GM18907 (cell line): Measurements from ENCODE around the gene VPS13A.

ENCODE experiments used
- ATAC-seq: cut with Tn5 transposase; IDR thresholded peaks from one replicate; pipeline ENCODE4 v1.9.1; 2021; ENCODE audit warnings: mild to moderate bottlenecking, moderate library complexity; ENCODE audit not compliant: unreplicated experiment

Gene VPS13A

DNA sequence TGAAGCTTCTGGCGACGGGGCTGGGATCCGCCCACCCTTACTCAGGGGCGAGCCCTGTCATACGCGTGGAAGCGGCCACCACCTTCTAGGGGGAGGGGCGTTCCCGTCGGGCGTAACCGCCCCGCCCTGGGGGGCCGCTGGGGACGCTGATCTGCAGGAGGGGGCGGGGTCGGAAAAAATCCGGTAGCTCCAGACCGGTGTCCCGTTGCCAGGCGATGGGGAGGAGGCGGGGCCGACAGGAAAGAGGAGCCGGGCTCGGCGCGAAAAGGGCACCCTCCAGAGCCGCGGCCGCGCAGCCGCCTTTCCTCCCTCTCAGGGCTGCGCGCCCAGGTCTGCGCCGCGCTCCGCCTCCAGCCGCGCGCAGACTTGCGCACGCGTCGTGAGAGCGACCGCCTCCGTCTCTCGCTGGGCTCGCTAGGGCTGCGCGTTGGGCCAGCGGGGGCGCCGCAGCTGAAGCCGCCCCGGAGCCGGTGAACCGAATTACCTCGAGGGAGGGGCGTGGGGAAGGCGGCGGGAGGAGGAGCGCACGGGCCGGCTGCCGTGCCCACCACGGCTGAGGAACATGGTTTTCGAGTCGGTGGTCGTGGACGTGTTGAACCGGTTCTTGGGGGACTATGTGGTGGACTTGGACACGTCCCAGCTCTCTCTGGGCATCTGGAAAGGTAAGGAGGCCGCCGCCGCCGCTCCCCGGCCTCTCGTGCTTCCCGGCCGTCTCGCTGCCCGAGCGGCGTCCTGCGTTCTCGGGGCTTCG lies at the start of gene VPS13A:
Gene VPS13A (plus strand): TSS at position 392 of the 751 bp plus-strand sequence. CDS start 171 bp downstream, at position 563.
- ATAC-seq, result peak; percentile 90

DNA sequence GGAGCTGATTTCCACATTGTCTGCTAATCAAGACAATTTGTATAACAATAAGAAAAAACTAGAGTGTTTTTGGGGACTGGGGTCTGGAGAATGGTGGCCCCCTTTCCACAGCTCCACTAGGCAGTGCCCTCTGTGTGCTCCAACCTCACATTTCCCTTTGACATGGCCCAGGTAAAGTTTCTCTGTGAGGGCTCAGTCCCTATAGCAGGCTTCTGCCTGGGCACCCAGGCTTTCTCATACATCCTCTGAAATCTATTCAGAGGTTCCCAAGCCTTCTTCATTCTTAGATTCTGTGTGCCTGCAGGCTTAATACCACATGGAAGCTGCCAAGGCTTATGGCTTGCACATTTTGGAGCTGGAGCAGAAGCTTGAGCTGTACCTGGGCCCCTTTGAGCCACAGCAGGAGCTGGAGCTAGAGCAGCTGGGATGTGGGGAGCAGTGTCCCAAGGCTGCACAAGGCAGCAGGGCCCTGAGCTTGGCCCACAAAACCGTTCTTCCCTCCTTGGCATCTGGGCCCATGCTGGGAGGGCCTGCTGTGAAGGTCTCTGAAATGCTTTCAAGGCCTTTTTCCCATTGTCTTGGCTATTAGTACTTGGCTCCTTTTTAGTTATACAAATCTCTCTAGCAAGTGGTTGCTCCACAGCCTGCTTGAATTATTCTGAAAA lies 49.1 kb upstream of the VPS13A start:
- ATAC-seq, result no peak

DNA sequence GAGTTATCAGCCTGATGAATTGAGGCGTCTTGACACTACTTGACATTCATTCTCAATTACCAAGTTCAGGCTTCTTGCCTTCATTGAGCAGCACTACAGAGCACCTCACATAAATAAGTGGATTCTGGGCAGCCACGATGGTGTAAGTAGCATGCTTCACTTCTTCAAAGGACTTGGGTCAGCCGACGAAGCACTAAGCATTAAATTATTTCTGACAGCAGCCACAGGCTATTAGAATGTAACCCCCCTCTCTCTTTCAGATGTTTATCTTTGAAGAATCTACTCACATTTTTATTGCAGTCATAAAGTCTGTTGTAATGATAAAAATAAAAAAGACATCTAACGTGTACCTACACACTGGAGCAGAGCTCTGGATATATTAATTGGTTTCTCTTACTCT lies 45.9 kb upstream of the VPS13A start:
- ATAC-seq, result no peak

DNA sequence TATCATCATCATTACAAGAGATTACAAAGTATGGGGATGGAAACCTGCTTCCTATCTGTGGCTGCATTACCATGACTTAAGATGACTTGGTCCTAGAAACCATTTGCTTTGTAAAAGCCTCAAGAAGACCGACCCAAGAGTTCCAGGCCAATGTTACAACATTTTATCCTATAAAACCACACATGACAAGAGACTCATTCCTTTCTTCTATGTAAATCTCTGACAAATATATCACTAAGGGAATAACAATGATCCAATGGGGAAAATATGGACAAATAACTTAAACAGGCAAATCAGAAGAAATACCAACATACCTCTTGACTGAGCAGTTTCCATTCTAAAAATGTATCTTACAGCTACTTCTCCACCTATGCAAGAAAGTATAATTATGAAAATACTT lies 44.3 kb upstream of the VPS13A start:
- no peak for ATAC-seq

DNA sequence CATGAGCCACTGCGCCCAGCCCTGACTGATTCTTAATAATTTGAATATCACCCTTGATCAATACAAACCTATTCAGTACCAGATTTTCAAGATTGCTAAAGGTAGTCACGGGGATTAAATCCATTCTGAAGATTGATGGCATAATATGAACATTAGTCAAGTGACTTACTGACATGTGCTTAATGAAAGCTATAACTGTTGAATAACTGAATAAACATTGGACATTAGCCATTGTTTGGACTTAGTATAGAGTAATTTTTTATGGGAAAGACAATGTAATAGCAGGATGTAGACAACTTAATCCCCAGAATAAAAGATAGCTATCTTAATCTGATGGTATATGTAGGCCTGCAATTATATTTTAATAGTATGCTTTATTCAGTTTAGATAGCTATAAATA lies 35.0 kb upstream of the VPS13A start:
- ATAC-seq, result no peak

DNA sequence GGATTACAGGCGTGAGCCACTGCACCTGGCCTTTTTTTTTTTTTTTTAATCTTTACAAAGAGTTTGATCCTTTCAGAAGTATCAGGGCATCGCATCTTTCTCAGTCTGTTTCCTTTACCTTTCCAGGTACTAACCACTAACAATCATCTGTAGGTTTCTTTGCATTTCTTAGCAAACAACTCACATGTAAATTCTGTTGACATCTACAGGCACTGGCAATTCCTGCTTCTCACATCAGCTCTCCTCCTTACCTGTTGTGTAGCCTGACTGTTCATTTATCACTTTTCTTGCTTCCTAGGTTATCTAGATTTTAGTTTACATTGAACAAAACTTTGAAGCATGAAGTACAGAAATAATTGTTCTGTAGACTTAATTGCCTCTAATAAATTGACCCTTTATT lies 27.5 kb upstream of the VPS13A start:
- ATAC-seq, result no peak

DNA sequence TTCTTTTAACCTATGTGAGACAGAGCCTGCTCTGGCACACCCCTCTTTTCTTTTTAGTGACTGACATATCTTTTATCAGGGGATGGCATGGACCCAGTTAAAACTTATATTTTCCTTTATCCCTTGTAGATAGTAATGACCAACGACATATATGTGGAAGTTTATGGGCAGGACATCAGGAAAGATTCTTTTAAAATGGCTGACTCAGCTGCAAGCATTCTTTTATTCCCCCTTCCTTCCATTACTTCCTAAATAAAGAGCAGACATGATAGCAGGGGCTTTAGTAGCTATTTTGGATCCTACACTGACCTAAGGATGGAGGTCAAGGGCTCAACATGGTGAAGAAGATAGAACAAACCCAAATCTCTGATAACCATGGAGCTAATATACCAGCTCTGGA lies 25.0 kb upstream of the VPS13A start:
- ATAC-seq, result no peak

DNA sequence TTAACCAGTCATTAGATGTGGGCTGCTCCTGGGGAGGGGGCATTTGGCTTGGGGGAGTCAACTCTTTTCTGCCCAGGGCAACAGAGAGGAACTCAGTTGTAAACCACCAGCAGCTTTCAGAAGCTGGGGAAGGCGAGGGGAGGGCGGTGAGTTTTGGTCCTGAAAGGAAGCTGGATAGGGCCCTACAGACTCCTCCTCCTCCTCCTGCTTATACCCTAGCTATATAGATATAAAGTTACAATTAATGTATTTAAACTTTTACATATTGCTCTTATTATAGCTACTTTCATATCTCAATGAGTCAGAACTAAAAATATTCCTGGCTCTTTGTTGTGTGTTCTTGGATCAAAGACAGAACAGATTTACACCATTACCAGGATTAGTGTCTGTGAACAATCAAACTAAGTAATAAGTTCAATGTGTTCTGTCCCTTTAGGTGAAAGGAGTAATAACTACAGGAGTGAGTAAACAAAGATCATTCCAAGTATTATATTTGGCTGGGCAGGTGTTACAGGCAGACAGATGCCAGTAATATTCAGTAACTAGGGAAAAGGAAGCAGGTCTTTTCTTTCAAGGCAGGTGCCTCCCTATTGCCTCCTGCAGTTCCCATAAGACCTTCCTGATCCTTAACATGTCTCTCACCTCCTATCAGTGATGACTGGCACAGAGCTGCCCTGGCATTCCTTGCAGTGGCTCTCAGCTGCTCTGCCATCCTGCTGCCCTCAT lies 20.5 kb upstream of the VPS13A start:
- ATAC-seq, result no peak

DNA sequence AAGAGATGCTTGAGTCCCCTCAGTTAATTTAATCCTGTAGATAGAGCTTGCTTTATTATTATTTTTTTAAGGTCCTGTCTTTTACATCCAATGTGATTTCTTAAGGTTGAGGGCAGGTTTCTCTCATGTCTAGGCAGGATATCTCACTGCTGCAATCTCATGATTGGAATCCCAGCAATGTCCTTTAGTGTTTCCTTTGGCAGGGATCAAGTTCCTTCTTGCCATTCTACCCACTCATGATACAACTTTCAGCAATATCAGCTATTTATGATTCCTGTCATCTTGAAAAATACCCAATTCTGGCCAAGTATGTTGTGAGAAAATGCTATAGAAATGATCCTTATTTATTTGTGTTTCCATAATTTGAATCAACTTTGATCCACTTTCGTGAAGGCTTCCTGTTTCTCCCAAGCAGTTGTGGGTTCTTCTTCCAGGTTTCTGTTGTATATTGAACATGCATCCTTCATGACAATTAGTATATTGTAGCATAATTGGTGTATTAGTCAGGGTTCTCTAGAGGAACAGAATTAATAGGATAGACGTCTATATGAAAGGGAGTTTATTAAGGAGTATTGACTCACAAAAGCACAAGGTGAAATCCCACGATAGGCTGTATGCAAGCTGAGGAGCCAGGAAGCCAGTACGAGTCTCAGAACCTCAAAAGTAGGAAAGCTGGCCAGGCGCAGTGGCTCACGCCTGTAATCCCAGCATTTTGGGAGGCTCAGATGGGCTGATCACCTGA lies 18.4 kb upstream of the VPS13A start:
- ATAC-seq, result no peak

DNA sequence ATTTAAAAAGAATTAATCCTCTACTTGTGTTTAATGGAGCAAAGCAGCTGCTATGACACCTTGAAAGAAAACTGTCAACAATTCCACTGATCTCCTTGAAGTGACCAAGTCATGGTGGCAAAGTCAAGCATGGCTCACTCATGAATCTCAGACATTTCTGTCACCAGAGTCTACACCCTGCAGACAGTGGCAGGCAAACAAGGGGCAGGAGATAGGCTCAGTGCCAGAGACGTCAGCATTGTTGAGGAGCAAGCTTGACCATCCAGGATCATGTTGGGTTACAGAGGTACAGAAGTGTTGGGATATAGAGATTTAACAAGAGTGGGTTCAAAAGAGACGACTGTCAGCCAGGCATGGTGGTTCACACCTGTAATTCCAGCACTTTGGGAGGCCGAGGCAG lies 16.1 kb upstream of the VPS13A start:
- ATAC-seq, result no peak

DNA sequence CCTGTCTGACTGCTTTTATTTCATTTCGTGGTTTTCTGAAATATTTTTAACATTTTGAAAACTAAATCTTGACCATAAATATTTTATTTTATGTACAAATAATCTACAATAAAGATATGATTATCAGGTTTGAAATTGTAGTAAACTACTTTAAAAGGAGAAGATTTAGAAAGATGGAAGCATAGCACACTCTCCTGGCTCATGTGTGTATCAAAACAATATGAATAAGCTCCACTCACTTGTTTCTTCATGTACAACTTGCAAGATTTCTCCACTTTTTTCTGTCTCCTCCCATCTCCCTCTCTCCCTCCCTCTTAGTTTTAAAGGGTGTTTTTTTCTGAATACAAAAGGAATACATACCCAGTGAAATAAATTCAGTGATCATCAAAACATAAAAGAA lies 15.4 kb upstream of the VPS13A start:
- no peak for ATAC-seq

DNA sequence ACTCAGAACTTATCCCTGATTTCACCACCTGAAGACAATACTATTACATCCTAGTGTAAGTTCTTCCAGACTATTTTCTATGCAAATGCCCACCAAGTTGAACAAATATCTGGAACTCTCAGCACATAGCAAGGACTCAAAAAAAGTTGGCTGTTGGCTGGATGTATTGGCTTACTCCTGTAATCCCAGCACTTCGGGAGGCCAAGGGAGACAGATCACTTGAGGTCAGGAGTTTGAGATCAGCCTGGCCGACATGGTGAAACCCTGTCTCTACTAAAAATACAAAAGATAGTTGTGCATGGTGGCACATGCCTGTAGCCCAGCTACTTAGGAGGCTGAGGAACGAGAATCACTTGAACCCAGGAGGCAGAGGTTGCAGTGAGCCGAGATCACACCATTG lies 15.0 kb upstream of the VPS13A start:
- no peak for ATAC-seq

DNA sequence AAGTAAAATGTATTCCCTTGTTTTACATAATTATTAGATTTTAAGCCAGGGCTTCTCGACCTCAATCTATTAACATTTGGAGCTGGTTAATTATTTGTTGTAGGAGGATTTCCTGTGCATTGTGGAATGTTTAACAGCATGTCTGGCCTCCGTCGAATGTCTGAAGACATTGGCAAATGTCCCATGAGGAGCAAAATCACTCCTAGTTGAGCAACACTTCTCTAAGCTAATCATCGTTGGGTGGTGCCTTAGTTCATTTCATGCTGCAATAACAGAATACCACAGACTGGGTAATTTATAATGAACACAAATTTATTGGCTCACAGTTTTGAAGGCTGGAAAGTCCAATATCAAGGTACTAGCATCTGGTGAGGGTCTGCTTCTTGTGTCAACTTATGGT lies 13.4 kb upstream of the VPS13A start:
- ATAC-seq, result no peak

DNA sequence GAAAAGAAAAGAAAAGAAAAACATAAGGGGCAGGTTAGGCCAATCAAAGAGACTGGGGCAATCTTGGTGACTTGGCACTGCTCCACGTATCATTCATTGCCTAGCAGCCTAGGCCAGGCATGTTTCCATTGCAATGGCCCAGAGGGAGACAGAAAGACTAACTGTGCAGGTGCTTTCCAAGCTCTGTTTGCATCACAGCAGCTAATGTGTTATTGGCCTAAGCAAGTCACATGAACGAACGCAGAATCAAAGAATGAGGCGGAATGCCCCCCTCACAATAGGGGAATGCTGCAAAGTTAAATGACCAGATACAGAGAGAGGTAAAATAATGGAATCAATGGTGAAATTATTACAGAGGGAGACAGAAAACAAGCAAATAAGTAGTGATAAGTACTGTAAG lies 11.1 kb upstream of the VPS13A start:
- no peak for ATAC-seq

DNA sequence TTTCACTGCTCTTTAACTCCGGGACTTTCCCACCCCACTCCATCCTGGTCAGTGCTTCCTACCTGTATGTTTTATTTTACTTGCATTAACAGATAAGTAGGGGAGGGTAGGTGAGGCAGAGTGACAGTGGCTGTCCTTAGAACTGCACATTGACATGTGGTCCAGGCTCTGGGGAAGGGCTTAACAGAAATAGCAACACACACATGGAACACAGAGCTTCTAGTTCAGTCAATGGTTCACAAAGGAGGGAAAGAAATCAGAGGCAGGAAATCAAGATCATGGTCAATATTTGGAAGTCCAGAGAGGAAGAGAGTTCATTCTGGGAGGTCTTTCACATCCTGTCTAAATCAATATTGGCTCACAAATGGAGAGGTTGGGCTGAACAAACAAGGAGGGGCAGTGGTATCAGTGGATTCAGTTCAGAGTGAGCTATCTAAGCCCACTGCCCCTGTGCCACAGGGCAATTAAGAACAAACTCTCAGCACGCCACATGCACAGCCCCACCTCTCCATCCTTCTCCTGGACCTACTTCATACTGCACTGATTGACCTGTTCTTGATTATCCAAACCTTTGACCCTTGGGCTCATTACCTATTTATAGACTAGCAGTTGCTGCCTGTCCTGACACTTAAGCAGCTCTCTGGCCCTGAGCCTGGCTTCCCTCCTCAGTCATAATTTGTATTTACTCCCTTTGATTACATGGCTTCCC lies 6.2 kb upstream of the VPS13A start:
- no peak for ATAC-seq

DNA sequence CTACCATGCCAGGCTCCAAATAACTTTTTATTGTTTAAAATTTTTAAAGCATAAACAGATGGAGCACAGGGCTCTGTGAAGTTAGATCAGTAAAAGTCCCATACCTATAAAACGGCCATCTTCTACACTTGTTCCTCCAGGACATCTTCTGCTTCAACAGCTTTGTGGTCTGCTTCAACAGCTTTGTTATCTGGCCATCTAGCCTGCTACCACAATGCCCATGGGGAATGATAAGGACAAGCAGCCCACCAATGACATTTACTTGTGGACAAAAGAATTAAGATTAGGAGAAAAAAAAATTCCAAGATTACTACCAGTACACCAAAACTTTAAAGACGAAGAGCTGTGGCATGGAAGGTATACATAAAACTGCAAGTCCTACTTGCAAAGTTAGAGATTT lies 2.2 kb upstream of the VPS13A start:
- ATAC-seq, result no peak

DNA sequence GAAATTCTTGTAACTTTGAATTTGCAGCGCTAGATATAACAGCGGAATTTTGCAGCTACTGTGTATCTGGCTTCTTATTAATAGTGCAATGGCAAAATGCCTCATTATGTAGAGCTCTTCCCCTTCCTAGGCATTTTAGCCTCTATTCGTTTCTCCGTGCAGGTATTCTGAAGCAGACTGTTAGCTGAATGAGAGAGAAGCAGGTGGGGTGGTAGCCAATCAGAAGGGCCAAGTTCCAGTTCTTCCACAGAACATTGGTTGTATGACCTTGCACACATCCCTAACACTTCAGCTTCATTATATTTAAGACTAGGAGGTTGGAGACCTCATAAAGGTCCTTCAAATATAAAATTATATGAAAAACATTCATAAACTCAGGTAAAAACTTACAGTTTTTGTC lies 1.2 kb upstream of the VPS13A start:
- ATAC-seq, result no peak

DNA sequence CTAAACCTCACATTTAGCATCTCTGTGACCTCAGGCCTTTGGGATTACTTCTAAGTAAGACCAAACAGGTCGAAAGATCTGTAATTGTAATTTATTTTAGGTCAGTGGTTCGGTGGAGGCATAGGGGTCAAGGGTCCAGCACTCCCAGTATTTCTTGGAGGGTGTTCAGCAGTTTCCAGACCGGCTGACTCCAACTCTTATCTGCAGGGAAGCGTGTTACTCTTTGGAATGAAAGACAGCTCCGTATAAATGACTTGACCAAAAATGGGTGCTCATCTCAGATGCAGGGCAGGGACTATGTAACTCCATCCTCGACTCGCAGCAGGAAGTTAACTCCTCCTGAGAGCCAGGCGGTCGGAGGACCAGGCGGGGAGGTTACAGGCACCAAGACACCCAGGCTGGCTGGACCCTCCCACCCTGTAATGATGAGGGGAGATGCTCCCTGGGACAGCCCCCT lies 620 bp upstream of the VPS13A start:
- ATAC-seq, result no peak

DNA sequence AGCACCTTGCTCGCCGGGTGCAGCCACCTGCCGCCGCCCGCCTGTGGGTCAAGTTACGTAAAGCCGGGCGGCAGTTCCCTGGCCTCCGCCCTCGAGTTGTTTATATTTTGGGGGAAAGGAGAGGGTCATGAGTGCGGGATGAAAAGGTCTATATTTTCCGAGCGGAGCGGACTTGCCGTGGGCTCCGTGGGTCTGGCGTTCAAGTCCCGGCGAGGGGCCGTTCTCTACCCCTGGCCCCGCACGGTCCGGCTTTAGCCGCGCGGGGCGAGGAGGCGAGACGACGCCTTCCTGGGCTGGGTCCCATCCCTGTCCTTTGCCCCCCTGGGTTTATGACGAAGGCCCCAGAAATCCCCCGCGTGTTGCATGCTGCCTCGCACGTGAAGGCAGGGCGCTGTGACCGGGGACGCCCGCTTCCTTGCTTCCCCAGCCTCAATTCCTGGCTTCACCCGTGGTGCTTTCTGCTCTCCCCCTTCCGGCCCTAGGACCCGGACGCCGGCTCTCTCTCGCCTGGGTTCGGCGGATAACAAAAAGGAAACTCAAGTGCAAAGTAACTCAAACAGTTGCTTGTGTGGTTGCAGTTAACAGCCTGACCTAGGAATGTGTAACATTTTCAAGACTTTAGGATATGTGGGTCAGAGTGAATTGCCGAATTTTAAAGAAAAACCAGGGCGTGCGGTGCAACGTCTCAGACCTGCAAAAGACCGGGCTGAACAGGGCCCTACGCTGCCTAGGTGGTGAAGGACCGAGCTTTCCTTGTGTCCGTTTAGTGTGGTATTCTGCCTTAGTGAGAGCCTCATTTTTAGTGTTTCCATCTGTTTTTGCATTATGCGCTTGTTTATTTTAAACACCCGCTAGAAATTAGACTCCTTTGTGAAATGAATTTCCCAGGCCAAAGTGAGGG lies 810 bp downstream of the VPS13A start:
- peak; percentile 30 for ATAC-seq

DNA sequence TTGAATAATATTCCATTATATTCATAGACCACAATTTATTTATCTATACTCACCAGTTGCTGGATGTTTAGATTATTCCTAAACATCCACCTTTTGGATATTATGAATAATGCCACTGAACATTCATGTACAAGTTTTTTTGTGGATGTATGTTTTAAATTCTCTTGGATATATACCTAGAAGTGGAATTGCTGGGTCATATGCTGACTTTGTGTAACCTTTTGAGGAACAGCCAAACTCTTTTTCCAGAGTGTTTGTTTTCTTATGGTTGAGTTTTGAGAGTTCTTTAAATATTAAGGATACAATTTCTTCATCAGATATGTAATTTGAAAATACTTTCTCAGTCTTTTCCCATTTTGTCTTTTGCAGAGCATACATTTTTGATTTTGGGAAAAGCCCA lies 2.7 kb downstream of the VPS13A start:
- ATAC-seq, result no peak
